Lower lobe of right lung (tissue), 2 donors: ENCODE results near the gene HIVEP2. TPM values are rescaled to one million over a fixed set of nuclear protein-coding genes. Genes with fewer than 3 reads are reported as not detected.

Experiments used
- ATAC-seq, 2 donors: fragments of 200-7000 bp; cut with Tn5 transposase; one replicate each; pipeline ENCODE4 v1.9.1; 2020 to 2022; ENCODE audit warnings: mild to moderate bottlenecking in 2 of 2, moderate library complexity in 2 of 2
- DNase-seq: peaks from one replicate; pipeline ENCODE4 v3.0.0-alpha.2; 2020
- H3K27ac ChIP-seq: fragments of 200-600 bp; one replicate; pipeline ENCODE4 v1.8.0; 2022
- H3K27me3 ChIP-seq: fragments of 200-600 bp; one replicate; pipeline ENCODE4 v1.8.0; 2022; ENCODE audit warnings: low read depth
- H3K36me3 ChIP-seq: fragments of 200-600 bp; one replicate; pipeline ENCODE4 v1.8.0; 2022; ENCODE audit warnings: mild to moderate bottlenecking
- H3K4me1 ChIP-seq: fragments of 200-600 bp; one replicate; pipeline ENCODE4 v1.8.0; 2022
- H3K4me3 ChIP-seq: fragments of 200-600 bp; one replicate; pipeline ENCODE4 v1.8.0; 2022; ENCODE audit warnings: mild to moderate bottlenecking
- H3K9me3 ChIP-seq: fragments of 200-600 bp; one replicate; pipeline ENCODE4 v1.8.0; 2022
- intact Hi-C: fragments of 100-400 bp; cut with DNase I; formaldehyde crosslinking; loops from one replicate; pipeline ENCODE4 v1.11.0; 2022
- total RNA-seq: library from RNA; stranded (reverse); fragmentation: NEBNext Ultra II Directional; extraction: Animal tissue kit (Norgen Biotek cat#: 25700); gene quantifications from one replicate; pipeline ENCODE4 v1.2.1, GENCODE V29; 2021
- TF ChIP-seq, protein P1 (sequence below): fragments of 200-600 bp; IDR thresholded peaks from one replicate; pipeline ENCODE4 v1.8.0; 2022; ENCODE audit warnings: antibody characterized with exemption, mild to moderate bottlenecking
- donor health status: DM: no; HTN: yes; CAD: no; lungs with severe emphysema.

The HIVEP2 gene
- total RNA-seq, 1 donor from 2014 or later = 13.1 TPM

DNA sequence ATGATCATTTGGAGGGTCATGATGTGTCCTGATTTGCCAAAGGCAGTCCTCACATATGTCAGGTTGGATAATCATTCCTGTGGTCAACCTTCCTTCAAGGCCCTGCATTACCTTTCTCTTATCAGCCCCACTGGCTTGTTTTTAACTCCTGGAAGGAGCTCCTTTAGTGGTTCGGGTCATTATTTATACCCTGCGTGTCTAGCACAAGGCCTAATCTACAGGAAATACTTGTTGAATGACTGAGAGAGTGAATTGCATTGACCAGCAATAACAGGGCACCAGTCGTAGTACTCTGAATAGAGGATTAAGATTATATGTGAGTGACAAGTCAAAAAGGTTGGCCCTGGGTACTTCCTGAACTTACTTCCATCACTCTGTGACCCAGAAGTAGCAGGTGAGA is 4.5 kb downstream of the HIVEP2 start:
- TF ChIP-seq, protein P1, sequence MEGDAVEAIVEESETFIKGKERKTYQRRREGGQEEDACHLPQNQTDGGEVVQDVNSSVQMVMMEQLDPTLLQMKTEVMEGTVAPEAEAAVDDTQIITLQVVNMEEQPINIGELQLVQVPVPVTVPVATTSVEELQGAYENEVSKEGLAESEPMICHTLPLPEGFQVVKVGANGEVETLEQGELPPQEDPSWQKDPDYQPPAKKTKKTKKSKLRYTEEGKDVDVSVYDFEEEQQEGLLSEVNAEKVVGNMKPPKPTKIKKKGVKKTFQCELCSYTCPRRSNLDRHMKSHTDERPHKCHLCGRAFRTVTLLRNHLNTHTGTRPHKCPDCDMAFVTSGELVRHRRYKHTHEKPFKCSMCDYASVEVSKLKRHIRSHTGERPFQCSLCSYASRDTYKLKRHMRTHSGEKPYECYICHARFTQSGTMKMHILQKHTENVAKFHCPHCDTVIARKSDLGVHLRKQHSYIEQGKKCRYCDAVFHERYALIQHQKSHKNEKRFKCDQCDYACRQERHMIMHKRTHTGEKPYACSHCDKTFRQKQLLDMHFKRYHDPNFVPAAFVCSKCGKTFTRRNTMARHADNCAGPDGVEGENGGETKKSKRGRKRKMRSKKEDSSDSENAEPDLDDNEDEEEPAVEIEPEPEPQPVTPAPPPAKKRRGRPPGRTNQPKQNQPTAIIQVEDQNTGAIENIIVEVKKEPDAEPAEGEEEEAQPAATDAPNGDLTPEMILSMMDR = no peak
- peaks cover 15% of the 10 kb centered on the region for H3K4me1 ChIP-seq
- H3K36me3 ChIP-seq = no peaks in the 10 kb centered on the region
- ATAC-seq = no peak
- no peak for DNase-seq
- H3K4me3 ChIP-seq = no peak overlapping the region
- H3K27ac ChIP-seq = no peak overlapping the region
- no peaks in the 10 kb centered on the region for H3K9me3 ChIP-seq
- H3K27me3 ChIP-seq = no peaks in the 10 kb centered on the region
- intact Hi-C loops = no loop called here

DNA sequence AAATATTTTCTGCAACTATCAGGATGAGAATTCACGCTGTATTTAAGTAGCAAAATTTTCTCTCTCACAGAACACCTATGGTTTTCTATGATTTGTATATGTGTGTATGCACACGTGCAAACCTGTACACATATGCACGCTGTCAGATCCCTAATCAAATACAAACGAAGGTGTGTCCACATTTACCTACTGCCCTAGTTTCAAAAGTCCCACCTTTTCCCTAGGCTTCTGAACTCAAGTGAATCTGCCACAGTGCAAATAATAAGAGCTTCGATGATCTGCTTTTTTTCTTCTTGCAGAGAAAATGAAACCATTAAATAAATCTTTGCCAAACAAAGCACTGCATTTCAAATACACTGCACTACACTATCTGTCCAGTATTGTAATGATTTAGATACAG is 6.5 kb downstream of the HIVEP2 start:
- Histone ChIP-seq H3K27me3 (no peaks in the 10 kb centered on the region), H3K4me1 (peaks cover 14% of the 10 kb centered on the region), H3K4me3 (no peak overlapping the region), H3K9me3 (no peaks in the 10 kb centered on the region), H3K36me3 (no peaks in the 10 kb centered on the region), H3K27ac (no peak overlapping the region)
- intact Hi-C loops = no loop called here
- DNase-seq = no peak
- TF ChIP-seq, protein P1 = no peak
- ATAC-seq = no peak

DNA sequence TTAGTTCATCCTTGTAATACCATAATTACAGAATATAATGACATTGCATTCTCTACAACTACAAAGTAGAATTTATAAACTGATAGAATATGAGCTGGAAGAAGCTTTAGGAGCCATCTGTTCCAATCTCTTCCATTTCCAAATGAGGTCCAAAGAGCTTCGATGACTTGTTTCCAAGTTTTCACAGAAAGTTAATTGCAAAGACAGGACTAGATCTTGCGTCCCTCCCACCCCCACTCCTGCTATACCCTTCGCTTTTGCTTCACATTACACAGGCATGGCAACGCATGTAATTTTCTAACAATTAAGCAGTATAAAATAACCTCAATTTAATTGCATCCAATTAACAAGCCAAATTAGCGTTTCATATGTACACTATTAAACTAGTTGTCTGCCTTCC is 7.0 kb downstream of the HIVEP2 start:
- intact Hi-C loops = no loop called here
- H3K4me1 ChIP-seq = peaks cover 14% of the 10 kb centered on the region
- no peaks in the 10 kb centered on the region for H3K27me3 ChIP-seq
- H3K9me3 ChIP-seq = no peaks in the 10 kb centered on the region
- no peak for ATAC-seq
- H3K36me3 ChIP-seq = no peaks in the 10 kb centered on the region
- TF ChIP-seq, protein P1 = no peak
- no peak overlapping the region for H3K4me3 ChIP-seq
- DNase-seq = no peak
- no peak overlapping the region for H3K27ac ChIP-seq

DNA sequence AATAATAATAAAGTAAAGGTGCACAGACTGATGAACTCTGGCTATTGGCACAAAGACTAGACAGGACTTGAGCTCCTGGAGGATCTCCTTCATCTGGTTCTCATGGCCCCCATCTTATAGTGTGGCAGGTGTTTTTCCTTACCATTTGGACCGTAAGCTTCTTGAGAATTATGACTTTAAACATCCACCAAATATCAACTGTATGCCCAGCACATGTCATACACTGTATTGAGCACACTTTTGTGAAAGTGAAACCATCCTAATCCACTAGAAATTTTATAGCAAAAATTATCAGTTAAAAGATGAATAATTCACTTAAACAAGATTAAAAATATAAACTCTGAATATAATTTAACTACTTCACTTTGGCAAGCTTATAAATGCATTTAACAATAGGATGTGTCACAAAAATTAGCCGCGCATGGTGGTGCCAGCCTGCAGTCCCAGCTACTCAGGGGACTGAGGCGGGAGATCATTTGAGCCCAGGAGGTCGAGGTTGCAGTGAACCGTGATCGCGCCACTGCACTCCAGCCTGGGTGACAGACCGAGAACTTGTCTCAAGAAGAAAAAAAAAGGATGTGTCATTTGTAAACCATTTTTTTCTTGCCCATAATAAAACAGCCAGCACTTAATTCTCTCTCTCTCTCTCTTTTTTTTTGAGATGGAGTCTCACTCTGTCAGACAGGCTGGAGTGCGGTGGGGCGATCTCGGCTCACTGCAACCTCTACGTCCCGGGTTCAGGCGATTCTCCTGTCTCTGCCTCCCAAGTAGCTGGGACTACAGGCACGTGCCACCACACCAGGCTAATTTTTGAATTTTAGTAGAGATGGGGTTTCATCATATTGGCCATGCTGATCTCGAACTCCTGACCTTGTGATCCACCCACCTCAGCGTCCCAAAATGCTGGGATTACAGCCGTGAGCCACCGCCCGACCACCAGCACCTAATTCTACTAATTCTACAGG is 9.1 kb downstream of the HIVEP2 start:
- DNase-seq (no peak), ATAC-seq (no peak)
- peaks cover 15% of the 10 kb centered on the region for H3K4me1 ChIP-seq
- TF ChIP-seq, protein P1 = no peak
- intact Hi-C loops = no loop called here
- no peaks in the 10 kb centered on the region for H3K36me3 ChIP-seq
- no peaks in the 10 kb centered on the region for H3K27me3 ChIP-seq
- no peak overlapping the region for H3K4me3 ChIP-seq
- H3K27ac ChIP-seq = no peak overlapping the region
- no peaks in the 10 kb centered on the region for H3K9me3 ChIP-seq

- DNase-seq = no peak
- Histone ChIP-seq H3K4me3 (no peak overlapping the region), H3K36me3 (no peaks in the 10 kb centered on the region), H3K27ac (no peak overlapping the region), H3K27me3 (no peaks in the 10 kb centered on the region), H3K9me3 (no peaks in the 10 kb centered on the region), H3K4me1 (peaks cover 15% of the 10 kb centered on the region)
- TF ChIP-seq, protein P1 = no peak
- intact Hi-C loops = no loop called here
- ATAC-seq = no peak
Observed at GRCh38 chr6:142934599-142934998, 10.4 kb downstream of the HIVEP2 start.
